ENCODE data around the gene LSM4. TPM values are rescaled to one million over a fixed set of nuclear protein-coding genes. Genes with fewer than 3 reads are reported as not detected.
A peak's percentile ranks its signal among the peaks of the same experiment; 100 is the strongest.

LSM4 gene
- total RNA-seq, 1 donor from 2014 or later: 94.8 TPM

DNA sequence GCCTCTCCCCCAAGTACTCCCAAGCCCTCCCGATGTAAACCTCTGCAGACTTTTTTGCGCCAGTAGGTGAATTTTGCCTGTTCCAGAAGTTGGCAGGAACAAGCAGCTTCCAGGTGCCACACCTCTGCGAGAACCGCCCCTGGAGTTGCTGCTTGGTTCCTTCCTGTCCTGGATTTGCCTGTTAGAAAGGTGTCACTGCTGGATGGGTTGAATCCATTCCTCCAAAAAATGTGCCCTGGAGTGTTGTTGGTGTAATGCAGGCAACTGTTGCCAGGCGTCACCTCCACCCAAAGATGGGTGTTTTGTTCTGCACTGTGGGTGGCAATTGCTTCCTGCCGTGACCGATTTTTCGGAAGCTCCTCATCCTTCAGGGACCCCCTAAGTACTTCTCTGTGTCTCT lies 23.2 kb upstream of the LSM4 start:
- no peaks in the 10 kb centered on the region for H3K27me3 ChIP-seq (ENCODE audit: low read depth)
- intact Hi-C loops (cut with micrococcal nuclease): loop anchor here (5.0 kb wide), 1 partner anchor 66 kb away; no protein-coding TSS in a partner anchor

DNA sequence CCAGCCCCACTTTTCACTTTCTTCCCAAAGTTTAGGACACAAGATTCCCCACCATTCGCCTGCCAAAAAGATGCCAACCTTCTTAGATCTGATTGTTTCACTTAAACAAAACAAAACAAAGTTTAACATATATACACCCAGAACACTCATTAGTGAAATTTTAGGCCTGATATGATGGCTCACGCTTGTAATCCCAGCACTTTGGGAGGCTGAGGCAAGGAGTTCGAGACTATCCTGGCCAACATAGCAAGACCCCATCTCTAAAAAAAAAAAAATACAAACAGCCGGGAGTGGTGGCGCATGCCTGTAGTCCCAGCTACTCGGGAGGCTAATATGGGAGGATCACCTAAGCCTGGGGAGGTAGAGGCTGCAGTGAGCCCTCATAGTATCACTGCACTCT lies 22.4 kb upstream of the LSM4 start:
- DNase-seq: no peak
- H3K4me3 ChIP-seq: no peak overlapping the region
- no peaks in the 10 kb centered on the region for H3K27me3 ChIP-seq (ENCODE audit: low read depth)
- peaks cover 17% of the 10 kb centered on the region for H3K4me1 ChIP-seq
- H3K36me3 ChIP-seq: peaks cover 10% of the 10 kb centered on the region
- no peaks in the 10 kb centered on the region for H3K9me3 ChIP-seq (replicated peaks)
- no peak overlapping the region for H3K27ac ChIP-seq (replicated peaks)
- intact Hi-C loops (cut with micrococcal nuclease): loop anchor here (5.0 kb wide), 1 partner anchor 67 kb away; no protein-coding TSS in a partner anchor
- TF ChIP-seq, protein P1, sequence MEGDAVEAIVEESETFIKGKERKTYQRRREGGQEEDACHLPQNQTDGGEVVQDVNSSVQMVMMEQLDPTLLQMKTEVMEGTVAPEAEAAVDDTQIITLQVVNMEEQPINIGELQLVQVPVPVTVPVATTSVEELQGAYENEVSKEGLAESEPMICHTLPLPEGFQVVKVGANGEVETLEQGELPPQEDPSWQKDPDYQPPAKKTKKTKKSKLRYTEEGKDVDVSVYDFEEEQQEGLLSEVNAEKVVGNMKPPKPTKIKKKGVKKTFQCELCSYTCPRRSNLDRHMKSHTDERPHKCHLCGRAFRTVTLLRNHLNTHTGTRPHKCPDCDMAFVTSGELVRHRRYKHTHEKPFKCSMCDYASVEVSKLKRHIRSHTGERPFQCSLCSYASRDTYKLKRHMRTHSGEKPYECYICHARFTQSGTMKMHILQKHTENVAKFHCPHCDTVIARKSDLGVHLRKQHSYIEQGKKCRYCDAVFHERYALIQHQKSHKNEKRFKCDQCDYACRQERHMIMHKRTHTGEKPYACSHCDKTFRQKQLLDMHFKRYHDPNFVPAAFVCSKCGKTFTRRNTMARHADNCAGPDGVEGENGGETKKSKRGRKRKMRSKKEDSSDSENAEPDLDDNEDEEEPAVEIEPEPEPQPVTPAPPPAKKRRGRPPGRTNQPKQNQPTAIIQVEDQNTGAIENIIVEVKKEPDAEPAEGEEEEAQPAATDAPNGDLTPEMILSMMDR (IDR thresholded peaks at IDR 0.05; ENCODE audit: borderline replicate concordance): no peak

More for the DNA sequence above, 23.2 kb upstream of the LSM4 start:
- no peaks in the 10 kb centered on the region for H3K9me3 ChIP-seq (replicated peaks)
- no peak overlapping the region for H3K4me3 ChIP-seq
- no peak overlapping the region for H3K27ac ChIP-seq (replicated peaks)
- peaks cover 9% of the 10 kb centered on the region for H3K4me1 ChIP-seq
- TF ChIP-seq, protein P1 (IDR thresholded peaks at IDR 0.05; ENCODE audit: borderline replicate concordance): no peak
- no peak for DNase-seq
- H3K36me3 ChIP-seq: peaks cover 14% of the 10 kb centered on the region

DNA sequence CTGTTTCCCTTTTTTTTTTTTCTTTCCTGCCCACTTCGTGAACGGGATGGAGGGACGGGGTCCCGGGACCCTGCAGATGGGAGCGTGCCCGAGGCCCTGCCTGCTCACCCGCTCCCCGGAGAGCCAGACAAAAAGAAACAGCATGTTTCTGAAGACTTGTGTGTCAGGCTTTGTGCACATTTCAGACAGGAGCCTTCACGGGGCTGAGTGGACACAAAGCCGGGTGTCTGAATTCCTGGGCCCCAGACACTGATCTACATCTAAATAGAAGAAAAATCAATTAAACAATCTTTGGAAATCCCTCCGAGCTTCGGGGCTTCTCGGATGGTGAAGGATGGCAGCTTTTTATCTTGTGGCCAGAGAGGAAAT lies 21.7 kb upstream of the LSM4 start:
- TF ChIP-seq, protein P1 (IDR thresholded peaks at IDR 0.05; ENCODE audit: borderline replicate concordance): no peak
- intact Hi-C loops (cut with micrococcal nuclease): no loop called here
- H3K27me3 ChIP-seq (ENCODE audit: low read depth): no peaks in the 10 kb centered on the region
- no peak overlapping the region for H3K4me3 ChIP-seq
- DNase-seq: no peak
- peaks cover 7% of the 10 kb centered on the region for H3K36me3 ChIP-seq
- H3K4me1 ChIP-seq: peaks cover 25% of the 10 kb centered on the region
- H3K9me3 ChIP-seq (replicated peaks): no peaks in the 10 kb centered on the region
- H3K27ac ChIP-seq (replicated peaks): no peak overlapping the region

DNA sequence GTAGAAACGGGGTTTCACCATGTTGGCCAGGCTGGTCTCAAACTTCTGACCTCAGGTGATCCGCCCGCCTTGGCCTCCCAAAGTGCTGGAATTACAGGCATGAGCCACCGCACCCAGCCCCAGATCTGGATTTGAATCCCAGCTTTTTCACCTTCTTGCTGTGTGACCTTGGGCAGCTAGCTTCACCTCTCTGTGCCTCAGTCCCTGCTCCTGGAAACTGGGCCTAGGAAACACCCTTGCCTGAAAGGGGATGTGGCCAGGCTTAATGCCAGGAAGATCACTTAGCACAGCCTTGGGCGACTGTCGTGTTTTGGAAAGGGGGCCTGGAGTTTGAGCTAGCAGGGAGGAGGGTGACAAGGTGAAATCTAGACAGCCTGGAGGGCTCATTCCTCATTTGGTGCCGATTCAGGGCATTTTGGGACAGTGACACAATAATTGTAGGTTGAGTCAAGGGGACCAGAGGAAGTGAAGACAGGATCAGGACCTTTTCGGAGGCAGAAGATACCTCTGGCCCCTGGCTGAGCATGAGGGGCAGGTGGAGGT lies 19.3 kb upstream of the LSM4 start:
- intact Hi-C loops (cut with micrococcal nuclease): no loop called here
- TF ChIP-seq, protein P1 (IDR thresholded peaks at IDR 0.05; ENCODE audit: borderline replicate concordance): no peak
- Histone ChIP-seq H3K27me3 (ENCODE audit: low read depth) (no peaks in the 10 kb centered on the region), H3K4me3 (no peak overlapping the region), H3K36me3 (peaks cover 7% of the 10 kb centered on the region), H3K4me1 (peaks cover 32% of the 10 kb centered on the region), H3K9me3 (replicated peaks) (no peaks in the 10 kb centered on the region), H3K27ac (replicated peaks) (no peak overlapping the region)
- DNase-seq: no peak

DNA sequence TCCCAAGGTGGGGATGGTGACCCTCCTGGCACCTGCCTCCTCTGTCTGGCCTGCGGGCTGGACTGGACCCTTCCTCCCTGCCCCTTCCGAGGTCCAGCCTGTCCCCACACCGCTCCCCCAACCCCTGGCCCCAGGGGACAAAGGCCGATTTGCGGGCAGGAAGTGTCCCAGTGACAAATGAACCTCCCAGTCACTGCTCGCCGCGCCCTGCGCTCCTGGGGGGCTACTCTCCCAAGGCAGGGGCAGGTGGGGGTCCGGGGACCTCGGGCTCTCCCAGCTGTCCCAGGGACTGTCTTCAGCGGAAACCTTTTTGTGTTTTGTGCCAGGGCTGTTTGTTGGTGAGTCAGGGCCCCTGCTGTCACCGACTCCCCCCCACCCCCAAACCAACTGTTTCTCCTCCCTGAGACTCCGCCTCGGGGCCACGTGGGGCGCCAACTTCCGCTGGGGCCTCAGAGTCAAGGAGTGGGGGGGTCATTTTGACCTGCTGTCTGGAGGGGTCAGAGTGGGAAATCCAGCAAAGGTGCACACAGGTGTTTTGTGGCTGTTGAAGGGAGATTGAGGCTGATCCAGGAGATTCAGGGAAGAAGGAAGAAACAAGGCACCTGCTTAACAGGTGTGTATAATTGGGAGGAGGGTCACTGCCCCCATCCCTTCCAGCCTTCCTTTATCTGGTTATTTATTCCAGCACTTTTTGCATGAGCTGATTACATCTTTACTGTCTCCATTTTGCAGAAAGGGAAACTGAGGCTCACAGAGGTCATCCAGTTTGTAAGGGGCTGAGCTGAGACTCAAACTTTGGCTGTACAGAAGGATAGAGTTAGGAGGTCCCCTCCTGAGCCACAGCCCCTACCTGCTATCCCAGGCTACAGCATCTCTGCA lies 18.4 kb upstream of the LSM4 start:
- Histone ChIP-seq H3K27ac (replicated peaks) (peak overlapping the region; percentile 82), H3K36me3 (peaks cover 7% of the 10 kb centered on the region), H3K9me3 (replicated peaks) (no peaks in the 10 kb centered on the region), H3K4me1 (peaks cover 33% of the 10 kb centered on the region), H3K27me3 (ENCODE audit: low read depth) (no peaks in the 10 kb centered on the region), H3K4me3 (peak overlapping the region; percentile 84)
- peak; percentile 48 for DNase-seq
- intact Hi-C loops (cut with micrococcal nuclease): no loop called here
- TF ChIP-seq, protein P1 (IDR thresholded peaks at IDR 0.05; ENCODE audit: borderline replicate concordance): peak; percentile 7

Data from left ventricle myocardium inferior (tissue), 1 donor.